ENCODE measurements around the gene DOC2B.

- TF ChIP-seq POLR2AphosphoS5 (IDR thresholded peaks at IDR 0.05; ENCODE audit: low read depth, low read length) (no peak), RXRA (IDR thresholded peaks at IDR 0.05; ENCODE audit: insufficient read depth, low read depth, low read length) (no peak), EP300 (IDR thresholded peaks at IDR 0.05; ENCODE audit: borderline replicate concordance in 1 of 2, low read depth in 2 of 2, low read length in 2 of 2) (no peak), ASH2L (IDR thresholded peaks at IDR 0.05; ENCODE audit: low read length) (no peak)
Observed at GRCh38 chr17:172401-172800, 9.0 kb downstream of the DOC2B start.

Measured in H1 (cell line).